HepG2 (cell line): ENCODE results near the gene CHMP4B. TPM values are rescaled to one million over a fixed set of nuclear protein-coding genes. Genes with fewer than 3 reads are reported as not detected.

Experiments used
- FOXA3 ChIP-seq: IDR thresholded peaks from 2 replicates; pipeline ENCODE4 v1.6.1; 2016; ENCODE audit warnings: missing genetic modification reagents, missing compliant biosample characterization
- GTF2F1 ChIP-seq: fragments of 150-350 bp; IDR thresholded peaks from 2 replicates; pipeline ENCODE4 v1.6.1; 2014; ENCODE audit warnings: low read length
- HDAC1 ChIP-seq: sonication (generic); formaldehyde crosslinking; IDR thresholded peaks from 2 replicates; pipeline ENCODE4 v1.5.1; 2020; ENCODE audit warnings: mild to moderate bottlenecking, missing genetic modification reagents
- NFIB ChIP-seq: sonication (generic); formaldehyde crosslinking; IDR thresholded peaks from 2 replicates; pipeline ENCODE4 v1.9.0; 2021; ENCODE audit warnings: missing genetic modification reagents, mild to moderate bottlenecking, borderline replicate concordance
- RBM39 ChIP-seq: fragments of 200-400 bp; formaldehyde crosslinking; IDR thresholded peaks from one replicate; pipeline ENCODE4 v1.6.1; 2018; ENCODE audit warnings: antibody characterized with exemption, mild to moderate bottlenecking, low read depth, low read length; ENCODE audit not compliant: poor library complexity, severe bottlenecking
- RCOR2 ChIP-seq: IDR thresholded peaks from 2 replicates; pipeline ENCODE4 v1.6.1; 2016; ENCODE audit warnings: missing biosample characterization, missing genetic modification reagents
- SOX5 ChIP-seq: IDR thresholded peaks from 2 replicates; pipeline ENCODE4 v1.6.1; 2016; ENCODE audit warnings: borderline replicate concordance
- SRSF4 ChIP-seq: fragments of 200-400 bp; formaldehyde crosslinking; IDR thresholded peaks from one replicate; pipeline ENCODE4 v1.6.1; 2018; ENCODE audit warnings: mild to moderate bottlenecking, low read depth, low read length, moderate library complexity; ENCODE audit not compliant: poor library complexity, severe bottlenecking
- TARDBP ChIP-seq: sonication (generic); formaldehyde crosslinking; IDR thresholded peaks from 2 replicates; pipeline ENCODE4 v1.8.0; 2022; ENCODE audit warnings: mild to moderate bottlenecking, missing genetic modification reagents
- TCF7 ChIP-seq: sonication (generic); IDR thresholded peaks from 2 replicates; pipeline ENCODE4 v1.6.1; 2016; ENCODE audit warnings: antibody characterized with exemption, low read depth
- ZFY ChIP-seq: sonication (generic); formaldehyde crosslinking; IDR thresholded peaks from 2 replicates; pipeline ENCODE4 v1.4.0; 2020; ENCODE audit warnings: missing genetic modification reagents
- ZFYVE20 ChIP-seq: sonication (generic); formaldehyde crosslinking; IDR thresholded peaks from 2 replicates; pipeline ENCODE4 v1.8.0; 2023; ENCODE audit warnings: low read depth, mild to moderate bottlenecking, moderate library complexity, missing genetic modification reagents, borderline replicate concordance
- ZNF430 ChIP-seq: sonication (generic); formaldehyde crosslinking; IDR thresholded peaks from 2 replicates; pipeline ENCODE4 v1.9.0; 2021; ENCODE audit warnings: mild to moderate bottlenecking, missing genetic modification reagents
- ZNF7 ChIP-seq: IDR thresholded peaks from 2 replicates; pipeline ENCODE4 v1.6.1; 2016; ENCODE audit warnings: missing biosample characterization, missing genetic modification reagents
- ZNF781 ChIP-seq: sonication (generic); formaldehyde crosslinking; IDR thresholded peaks from 2 replicates; pipeline ENCODE4 v1.5.1; 2020; ENCODE audit warnings: borderline replicate concordance, mild to moderate bottlenecking, missing genetic modification reagents; ENCODE audit errors: not compliant biosample characterization
- ZNF788 ChIP-seq: sonication (generic); formaldehyde crosslinking; IDR thresholded peaks from 2 replicates; pipeline ENCODE4 v1.5.0; 2020; ENCODE audit warnings: mild to moderate bottlenecking, missing genetic modification reagents, borderline replicate concordance
- ZSCAN29 ChIP-seq: sonication (generic); formaldehyde crosslinking; conservative IDR thresholded peaks from 2 replicates; pipeline ENCODE4 v1.4.0; 2020; ENCODE audit warnings: mild to moderate bottlenecking, missing genetic modification reagents
- polyA plus RNA-seq, 8 experiments: library from polyadenylated mRNA; depleted of rRNA in 3 of 8; stranded (reverse) in 7 of 8; unstranded in 1 of 8; fragments of >200 nt; fragmentation: Illumina TruSeq in 4 of 8; extraction: Trizol in 4 of 8; gene quantifications; 2 replicates each; pipeline versions ENCODE4 v1.2.1 to v1.2.3, GENCODE V29; 2011 to 2016; ENCODE audit warnings: low read depth in 4 of 8, missing spikeins in 1 of 8, mixed read lengths in 1 of 8; ENCODE audit not compliant: insufficient read depth in 1 of 8
- total RNA-seq, 5 experiments: library from RNA; depleted of rRNA; stranded (reverse); fragments of >200 nt; fragmentation: Illumina TruSeq; extraction: Trizol; gene quantifications; 2 replicates each; pipeline ENCODE4 v1.2.3, GENCODE V29; 2016; ENCODE audit warnings: low read depth in 1 of 5
- TF ChIP-seq, protein P1 (sequence below): sonication (generic); formaldehyde crosslinking; IDR thresholded peaks from 2 replicates; pipeline ENCODE4 v1.4.0; 2020; ENCODE audit warnings: missing genetic modification reagents
- TF ChIP-seq, protein P2 (sequence below): IDR thresholded peaks from 2 replicates; pipeline ENCODE4 v1.6.1; 2018; ENCODE audit warnings: missing genetic modification reagents
- TF ChIP-seq, protein P3 (sequence below): IDR thresholded peaks from 2 replicates; pipeline ENCODE4 v1.6.1; 2018; ENCODE audit warnings: missing genetic modification reagents, mild to moderate bottlenecking, missing compliant biosample characterization
- TF ChIP-seq, protein P4 (sequence below): sonication (generic); formaldehyde crosslinking; IDR thresholded peaks from 2 replicates; pipeline ENCODE4 v1.4.0; 2020; ENCODE audit warnings: missing genetic modification reagents
- TF ChIP-seq, protein P5 (sequence below): sonication (generic); formaldehyde crosslinking; conservative IDR thresholded peaks from 2 replicates; pipeline ENCODE4 v1.8.0; 2022; ENCODE audit warnings: missing genetic modification reagents
- TF ChIP-seq, protein P6 (sequence below): sonication (generic); formaldehyde crosslinking; IDR thresholded peaks from 2 replicates; pipeline ENCODE4 v1.4.0; 2020; ENCODE audit warnings: missing genetic modification reagents

The CHMP4B gene
- total and polyA plus RNA-seq, 2 of the 13 experiments (the other 11 are each of a cell fraction or from before 2014, with no cell fraction given): 40.1 to 45.6 TPM

DNA sequence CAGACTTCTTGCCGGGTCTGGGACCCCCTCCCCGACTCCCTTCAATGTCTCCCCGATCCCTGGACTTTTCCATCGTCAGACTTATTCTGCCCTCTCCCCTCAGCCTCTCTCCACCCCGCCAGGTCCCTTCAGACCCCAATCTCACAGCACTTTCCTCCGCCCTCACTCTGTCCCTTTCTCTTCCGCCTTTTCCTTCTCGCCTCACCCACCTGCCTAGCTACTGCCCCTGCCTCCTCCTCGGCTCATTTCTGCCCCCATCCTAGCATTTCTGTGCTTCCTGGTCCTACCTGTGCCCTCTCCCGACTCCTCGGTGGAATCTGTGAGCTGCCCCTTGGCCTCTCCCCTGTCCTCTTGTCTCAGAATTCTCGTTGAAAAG lies 616 bp downstream of the CHMP4B start (continued):
- TF ChIP-seq, protein P1, sequence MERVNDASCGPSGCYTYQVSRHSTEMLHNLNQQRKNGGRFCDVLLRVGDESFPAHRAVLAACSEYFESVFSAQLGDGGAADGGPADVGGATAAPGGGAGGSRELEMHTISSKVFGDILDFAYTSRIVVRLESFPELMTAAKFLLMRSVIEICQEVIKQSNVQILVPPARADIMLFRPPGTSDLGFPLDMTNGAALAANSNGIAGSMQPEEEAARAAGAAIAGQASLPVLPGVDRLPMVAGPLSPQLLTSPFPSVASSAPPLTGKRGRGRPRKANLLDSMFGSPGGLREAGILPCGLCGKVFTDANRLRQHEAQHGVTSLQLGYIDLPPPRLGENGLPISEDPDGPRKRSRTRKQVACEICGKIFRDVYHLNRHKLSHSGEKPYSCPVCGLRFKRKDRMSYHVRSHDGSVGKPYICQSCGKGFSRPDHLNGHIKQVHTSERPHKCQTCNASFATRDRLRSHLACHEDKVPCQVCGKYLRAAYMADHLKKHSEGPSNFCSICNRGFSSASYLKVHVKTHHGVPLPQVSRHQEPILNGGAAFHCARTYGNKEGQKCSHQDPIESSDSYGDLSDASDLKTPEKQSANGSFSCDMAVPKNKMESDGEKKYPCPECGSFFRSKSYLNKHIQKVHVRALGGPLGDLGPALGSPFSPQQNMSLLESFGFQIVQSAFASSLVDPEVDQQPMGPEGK (CRISPR knock-in tag): no peak
- TF ChIP-seq SOX5: no peak
- TF ChIP-seq ZNF430 (CRISPR knock-in tag): no peak
- TF ChIP-seq ZNF781 (CRISPR knock-in tag): no peak
- TF ChIP-seq NFIB: no peak
- TF ChIP-seq TARDBP (CRISPR knock-in tag): no peak
- no peak for TF ChIP-seq ZNF7 (CRISPR knock-in tag)
- no peak for TF ChIP-seq FOXA3
- TF ChIP-seq GTF2F1: no peak
- TF ChIP-seq, protein P2, sequence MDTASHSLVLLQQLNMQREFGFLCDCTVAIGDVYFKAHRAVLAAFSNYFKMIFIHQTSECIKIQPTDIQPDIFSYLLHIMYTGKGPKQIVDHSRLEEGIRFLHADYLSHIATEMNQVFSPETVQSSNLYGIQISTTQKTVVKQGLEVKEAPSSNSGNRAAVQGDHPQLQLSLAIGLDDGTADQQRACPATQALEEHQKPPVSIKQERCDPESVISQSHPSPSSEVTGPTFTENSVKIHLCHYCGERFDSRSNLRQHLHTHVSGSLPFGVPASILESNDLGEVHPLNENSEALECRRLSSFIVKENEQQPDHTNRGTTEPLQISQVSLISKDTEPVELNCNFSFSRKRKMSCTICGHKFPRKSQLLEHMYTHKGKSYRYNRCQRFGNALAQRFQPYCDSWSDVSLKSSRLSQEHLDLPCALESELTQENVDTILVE: no peak
- TF ChIP-seq ZFY (CRISPR knock-in tag): no peak
- TF ChIP-seq RBM39: no peak
- no peak for TF ChIP-seq SRSF4
- TF ChIP-seq, protein P3, sequence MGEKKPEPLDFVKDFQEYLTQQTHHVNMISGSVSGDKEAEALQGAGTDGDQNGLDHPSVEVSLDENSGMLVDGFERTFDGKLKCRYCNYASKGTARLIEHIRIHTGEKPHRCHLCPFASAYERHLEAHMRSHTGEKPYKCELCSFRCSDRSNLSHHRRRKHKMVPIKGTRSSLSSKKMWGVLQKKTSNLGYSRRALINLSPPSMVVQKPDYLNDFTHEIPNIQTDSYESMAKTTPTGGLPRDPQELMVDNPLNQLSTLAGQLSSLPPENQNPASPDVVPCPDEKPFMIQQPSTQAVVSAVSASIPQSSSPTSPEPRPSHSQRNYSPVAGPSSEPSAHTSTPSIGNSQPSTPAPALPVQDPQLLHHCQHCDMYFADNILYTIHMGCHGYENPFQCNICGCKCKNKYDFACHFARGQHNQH (CRISPR knock-in tag): no peak
- TF ChIP-seq, protein P4, sequence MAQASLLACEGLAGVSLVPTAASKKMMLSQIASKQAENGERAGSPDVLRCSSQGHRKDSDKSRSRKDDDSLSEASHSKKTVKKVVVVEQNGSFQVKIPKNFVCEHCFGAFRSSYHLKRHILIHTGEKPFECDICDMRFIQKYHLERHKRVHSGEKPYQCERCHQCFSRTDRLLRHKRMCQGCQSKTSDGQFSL (CRISPR knock-in tag): 0 out of 2 replicates have a peak, but pooled peaks have one; percentile 14
- TF ChIP-seq, protein P5, sequence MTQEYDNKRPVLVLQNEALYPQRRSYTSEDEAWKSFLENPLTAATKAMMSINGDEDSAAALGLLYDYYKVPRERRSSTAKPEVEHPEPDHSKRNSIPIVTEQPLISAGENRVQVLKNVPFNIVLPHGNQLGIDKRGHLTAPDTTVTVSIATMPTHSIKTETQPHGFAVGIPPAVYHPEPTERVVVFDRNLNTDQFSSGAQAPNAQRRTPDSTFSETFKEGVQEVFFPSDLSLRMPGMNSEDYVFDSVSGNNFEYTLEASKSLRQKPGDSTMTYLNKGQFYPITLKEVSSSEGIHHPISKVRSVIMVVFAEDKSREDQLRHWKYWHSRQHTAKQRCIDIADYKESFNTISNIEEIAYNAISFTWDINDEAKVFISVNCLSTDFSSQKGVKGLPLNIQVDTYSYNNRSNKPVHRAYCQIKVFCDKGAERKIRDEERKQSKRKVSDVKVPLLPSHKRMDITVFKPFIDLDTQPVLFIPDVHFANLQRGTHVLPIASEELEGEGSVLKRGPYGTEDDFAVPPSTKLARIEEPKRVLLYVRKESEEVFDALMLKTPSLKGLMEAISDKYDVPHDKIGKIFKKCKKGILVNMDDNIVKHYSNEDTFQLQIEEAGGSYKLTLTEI (CRISPR knock-in tag): no peak
- TF ChIP-seq HDAC1 (CRISPR knock-in tag): no peak
- TF ChIP-seq ZFYVE20 (CRISPR knock-in tag): no peak
- TF ChIP-seq RCOR2 (CRISPR knock-in tag): no peak
- peak; percentile 85 for TF ChIP-seq ZNF788 (CRISPR knock-in tag)
- TF ChIP-seq ZSCAN29 (CRISPR knock-in tag): no peak
- TF ChIP-seq TCF7: no peak
- TF ChIP-seq, protein P6, sequence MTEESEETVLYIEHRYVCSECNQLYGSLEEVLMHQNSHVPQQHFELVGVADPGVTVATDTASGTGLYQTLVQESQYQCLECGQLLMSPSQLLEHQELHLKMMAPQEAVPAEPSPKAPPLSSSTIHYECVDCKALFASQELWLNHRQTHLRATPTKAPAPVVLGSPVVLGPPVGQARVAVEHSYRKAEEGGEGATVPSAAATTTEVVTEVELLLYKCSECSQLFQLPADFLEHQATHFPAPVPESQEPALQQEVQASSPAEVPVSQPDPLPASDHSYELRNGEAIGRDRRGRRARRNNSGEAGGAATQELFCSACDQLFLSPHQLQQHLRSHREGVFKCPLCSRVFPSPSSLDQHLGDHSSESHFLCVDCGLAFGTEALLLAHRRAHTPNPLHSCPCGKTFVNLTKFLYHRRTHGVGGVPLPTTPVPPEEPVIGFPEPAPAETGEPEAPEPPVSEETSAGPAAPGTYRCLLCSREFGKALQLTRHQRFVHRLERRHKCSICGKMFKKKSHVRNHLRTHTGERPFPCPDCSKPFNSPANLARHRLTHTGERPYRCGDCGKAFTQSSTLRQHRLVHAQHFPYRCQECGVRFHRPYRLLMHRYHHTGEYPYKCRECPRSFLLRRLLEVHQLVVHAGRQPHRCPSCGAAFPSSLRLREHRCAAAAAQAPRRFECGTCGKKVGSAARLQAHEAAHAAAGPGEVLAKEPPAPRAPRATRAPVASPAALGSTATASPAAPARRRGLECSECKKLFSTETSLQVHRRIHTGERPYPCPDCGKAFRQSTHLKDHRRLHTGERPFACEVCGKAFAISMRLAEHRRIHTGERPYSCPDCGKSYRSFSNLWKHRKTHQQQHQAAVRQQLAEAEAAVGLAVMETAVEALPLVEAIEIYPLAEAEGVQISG: no peak
